ENCODE data around the gene SPACA4.

SPACA4 gene

GRCh38 chr19:48646722-48647216, 40.2 kb downstream of the SPACA4 start:
- no peak for DNase-seq (ENCODE audit: low read depth in 4 of 4, low spot score in 1 of 4)

- DNase-seq (ENCODE audit: low read depth in 4 of 4, low spot score in 1 of 4): no peak
Observed at GRCh38 chr19:48648134-48648533, 41.6 kb downstream of the SPACA4 start.

- no peak for DNase-seq (ENCODE audit: low read depth in 4 of 4, low spot score in 1 of 4)
Observed at GRCh38 chr19:48650974-48651682, 44.6 kb downstream of the SPACA4 start.

- no peak for DNase-seq (ENCODE audit: low read depth in 4 of 4, low spot score in 1 of 4)
Observed at GRCh38 chr19:48651683-48652048, 45.1 kb downstream of the SPACA4 start.

- no peak for DNase-seq (ENCODE audit: low read depth in 4 of 4, low spot score in 1 of 4)
Observed at GRCh38 chr19:48654299-48655059, 47.9 kb downstream of the SPACA4 start.

- no peak for DNase-seq (ENCODE audit: low read depth in 4 of 4, low spot score in 1 of 4)
Observed at GRCh38 chr19:48656840-48657474, 50.4 kb downstream of the SPACA4 start.

Data from stimulated activated CD4-positive, alpha-beta T cell treated with anti-CD3 and anti-CD28 coated beads, Interleukin-1b, Interleukin-23, amount 100 ng/mL, for 24 hours (primary cell).